ENCODE data around the gene NDUFAF8. TPM values are rescaled to one million over a fixed set of nuclear protein-coding genes. Genes with fewer than 3 reads are reported as not detected.

NDUFAF8 gene
- total RNA-seq, 1 donor from 2014 or later = 39.7 TPM

DNA sequence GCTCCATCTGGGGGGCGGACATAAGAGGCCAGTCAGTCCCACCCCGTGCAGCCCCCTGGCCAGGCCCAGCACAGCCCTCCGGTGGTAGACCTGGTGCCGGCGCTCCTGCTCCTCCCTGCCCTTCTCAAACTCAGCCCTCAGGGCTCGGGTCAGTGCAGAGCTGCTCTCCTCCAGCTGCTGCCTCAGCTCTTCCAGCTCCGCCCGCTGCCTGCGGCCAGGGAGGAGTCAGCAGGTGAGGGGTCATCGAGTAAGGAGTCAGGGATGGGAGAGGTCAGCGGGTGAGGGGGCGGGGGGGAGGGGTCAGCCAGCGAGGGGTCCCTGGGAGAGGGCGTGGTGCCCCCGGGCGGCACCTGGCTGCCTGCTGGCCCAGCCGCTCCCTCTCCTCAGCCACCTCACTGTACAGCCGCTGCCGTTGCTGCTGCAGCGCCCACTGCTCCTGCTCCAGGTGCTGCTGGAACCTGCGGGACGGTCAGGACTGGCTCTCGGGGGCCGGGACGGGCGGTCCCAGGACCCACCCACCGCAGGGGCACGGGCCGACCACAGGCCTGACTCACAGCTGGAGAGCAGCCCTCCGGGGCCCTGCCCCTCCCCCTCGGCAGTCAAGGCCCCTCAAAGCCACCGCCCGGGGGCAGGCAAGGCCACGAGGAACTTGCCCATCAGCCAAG, 46.6 kb upstream of the NDUFAF8 start:
- Mint-ChIP-seq H3K27me3 (ENCODE audit: low read depth) (no peaks in the 10 kb centered on the region), H3K27ac (ENCODE audit: unreplicated experiment) (no peak overlapping the region), H3K36me3 (ENCODE audit: low read depth) (peaks cover 2% of the 10 kb centered on the region), H3K9me3 (ENCODE audit: low read depth) (no peaks in the 10 kb centered on the region), H3K4me3 (ENCODE audit: unreplicated experiment) (no peak overlapping the region), H3K4me1 (ENCODE audit: low read depth) (no peaks in the 10 kb centered on the region)
- TF ChIP-seq, protein P1, sequence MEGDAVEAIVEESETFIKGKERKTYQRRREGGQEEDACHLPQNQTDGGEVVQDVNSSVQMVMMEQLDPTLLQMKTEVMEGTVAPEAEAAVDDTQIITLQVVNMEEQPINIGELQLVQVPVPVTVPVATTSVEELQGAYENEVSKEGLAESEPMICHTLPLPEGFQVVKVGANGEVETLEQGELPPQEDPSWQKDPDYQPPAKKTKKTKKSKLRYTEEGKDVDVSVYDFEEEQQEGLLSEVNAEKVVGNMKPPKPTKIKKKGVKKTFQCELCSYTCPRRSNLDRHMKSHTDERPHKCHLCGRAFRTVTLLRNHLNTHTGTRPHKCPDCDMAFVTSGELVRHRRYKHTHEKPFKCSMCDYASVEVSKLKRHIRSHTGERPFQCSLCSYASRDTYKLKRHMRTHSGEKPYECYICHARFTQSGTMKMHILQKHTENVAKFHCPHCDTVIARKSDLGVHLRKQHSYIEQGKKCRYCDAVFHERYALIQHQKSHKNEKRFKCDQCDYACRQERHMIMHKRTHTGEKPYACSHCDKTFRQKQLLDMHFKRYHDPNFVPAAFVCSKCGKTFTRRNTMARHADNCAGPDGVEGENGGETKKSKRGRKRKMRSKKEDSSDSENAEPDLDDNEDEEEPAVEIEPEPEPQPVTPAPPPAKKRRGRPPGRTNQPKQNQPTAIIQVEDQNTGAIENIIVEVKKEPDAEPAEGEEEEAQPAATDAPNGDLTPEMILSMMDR (IDR thresholded peaks at IDR 0.05) = no peak
- DNase-seq (ENCODE audit: low spot score) = peak; percentile 93

DNA sequence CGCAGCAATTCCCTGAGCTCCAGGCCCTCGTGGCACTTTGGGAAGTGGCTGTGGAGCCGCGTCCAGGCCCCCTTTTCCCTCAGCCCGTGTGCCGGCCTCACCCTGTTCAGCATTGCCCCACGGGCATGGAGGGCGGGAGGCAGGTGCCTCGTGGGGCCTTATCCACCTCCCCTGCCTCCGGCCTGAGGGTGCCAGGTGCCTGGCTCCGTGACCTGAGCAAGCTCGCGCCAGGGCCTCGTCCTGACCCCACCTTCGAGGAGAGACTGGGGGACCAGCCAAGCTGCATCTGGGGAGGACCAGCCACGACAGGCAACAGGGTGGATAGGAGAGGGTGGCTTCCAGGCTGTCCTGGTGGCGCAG, 46.1 kb upstream of the NDUFAF8 start:
- DNase-seq (ENCODE audit: low spot score) = no peak
- no peak overlapping the region for H3K4me3 Mint-ChIP-seq (ENCODE audit: unreplicated experiment)
- H3K4me1 Mint-ChIP-seq (ENCODE audit: low read depth) = no peaks in the 10 kb centered on the region
- TF ChIP-seq, protein P1 (IDR thresholded peaks at IDR 0.05) = no peak
- peaks cover 4% of the 10 kb centered on the region for H3K36me3 Mint-ChIP-seq (ENCODE audit: low read depth)
- H3K27ac Mint-ChIP-seq (ENCODE audit: unreplicated experiment) = no peak overlapping the region
- H3K27me3 Mint-ChIP-seq (ENCODE audit: low read depth) = no peaks in the 10 kb centered on the region
- H3K9me3 Mint-ChIP-seq (ENCODE audit: low read depth) = no peaks in the 10 kb centered on the region

DNA sequence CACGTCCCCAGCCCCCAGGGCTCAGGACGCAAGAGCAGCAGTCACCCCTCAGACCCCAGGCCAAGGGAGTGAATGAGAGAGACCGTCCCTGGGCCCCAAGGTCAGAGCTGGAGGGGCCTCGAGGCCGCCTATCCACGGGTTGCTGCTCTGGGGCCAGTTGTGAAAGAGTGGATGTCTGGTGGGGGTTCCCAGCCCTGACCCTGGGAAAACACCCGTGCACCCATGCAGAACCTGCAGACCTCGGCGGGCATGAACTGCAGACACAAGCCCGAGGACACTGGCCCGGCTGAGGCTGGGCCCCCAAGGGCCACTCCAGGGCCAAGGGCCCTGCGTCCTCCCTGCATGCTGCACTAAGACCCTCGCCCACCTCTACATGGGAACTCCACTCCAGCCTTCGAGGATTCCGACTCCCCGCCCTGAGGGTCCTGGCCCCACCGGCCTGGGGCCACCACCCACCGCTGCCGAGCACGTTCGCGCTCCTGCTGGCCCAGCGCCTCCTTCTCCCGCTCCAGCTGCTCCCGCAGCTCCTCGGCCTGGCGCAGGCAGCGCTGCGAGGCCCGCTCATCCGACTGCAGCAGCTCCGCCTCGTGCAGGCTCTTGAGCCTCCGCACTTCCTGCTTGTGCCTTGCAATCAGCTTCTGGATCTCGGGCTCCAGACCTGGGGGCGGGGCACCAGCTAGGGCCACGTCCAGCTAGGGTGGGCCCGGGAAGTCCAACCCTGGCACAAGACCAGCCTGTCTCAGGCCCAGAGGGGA, 45.5 kb upstream of the NDUFAF8 start:
- H3K27ac Mint-ChIP-seq (ENCODE audit: unreplicated experiment) = no peak overlapping the region
- H3K9me3 Mint-ChIP-seq (ENCODE audit: low read depth) = no peaks in the 10 kb centered on the region
- no peaks in the 10 kb centered on the region for H3K27me3 Mint-ChIP-seq (ENCODE audit: low read depth)
- TF ChIP-seq, protein P1 (IDR thresholded peaks at IDR 0.05) = no peak
- H3K36me3 Mint-ChIP-seq (ENCODE audit: low read depth) = peaks cover 4% of the 10 kb centered on the region
- no peak overlapping the region for H3K4me3 Mint-ChIP-seq (ENCODE audit: unreplicated experiment)
- H3K4me1 Mint-ChIP-seq (ENCODE audit: low read depth) = no peaks in the 10 kb centered on the region
- DNase-seq (ENCODE audit: low spot score) = peak; percentile 88

DNA sequence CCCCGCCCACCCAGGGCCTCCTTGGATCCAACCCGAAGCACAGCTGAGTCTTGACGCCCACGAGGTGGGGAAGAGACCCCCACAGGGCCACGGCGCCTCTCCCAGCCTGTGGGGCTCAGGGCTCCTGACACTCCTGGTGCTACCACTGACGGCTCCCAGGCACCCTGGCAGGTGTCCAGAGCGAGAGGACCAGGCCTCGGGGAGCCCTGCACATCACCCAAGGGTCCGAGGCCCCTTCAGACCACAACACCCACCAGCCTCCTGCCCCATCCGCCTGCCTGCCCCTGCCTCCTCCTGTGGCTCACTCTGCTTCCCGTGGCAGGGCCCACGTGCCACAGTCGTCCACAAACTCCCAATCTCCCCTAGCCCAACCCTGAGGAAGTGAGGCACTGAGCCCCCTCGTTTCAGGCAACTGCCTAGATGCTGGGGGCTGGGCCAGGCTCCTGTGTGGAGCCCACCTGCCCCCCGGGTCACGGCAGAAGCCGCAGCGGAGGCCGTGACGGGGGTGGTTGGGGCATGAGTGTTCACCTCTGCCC, 44.8 kb upstream of the NDUFAF8 start:
- no peak overlapping the region for H3K27ac Mint-ChIP-seq (ENCODE audit: unreplicated experiment)
- no peaks in the 10 kb centered on the region for H3K27me3 Mint-ChIP-seq (ENCODE audit: low read depth)
- H3K9me3 Mint-ChIP-seq (ENCODE audit: low read depth) = no peaks in the 10 kb centered on the region
- DNase-seq (ENCODE audit: low spot score) = peak; percentile 88
- peaks cover 2% of the 10 kb centered on the region for H3K36me3 Mint-ChIP-seq (ENCODE audit: low read depth)
- H3K4me3 Mint-ChIP-seq (ENCODE audit: unreplicated experiment) = no peak overlapping the region
- no peaks in the 10 kb centered on the region for H3K4me1 Mint-ChIP-seq (ENCODE audit: low read depth)
- TF ChIP-seq, protein P1 (IDR thresholded peaks at IDR 0.05) = no peak

DNA sequence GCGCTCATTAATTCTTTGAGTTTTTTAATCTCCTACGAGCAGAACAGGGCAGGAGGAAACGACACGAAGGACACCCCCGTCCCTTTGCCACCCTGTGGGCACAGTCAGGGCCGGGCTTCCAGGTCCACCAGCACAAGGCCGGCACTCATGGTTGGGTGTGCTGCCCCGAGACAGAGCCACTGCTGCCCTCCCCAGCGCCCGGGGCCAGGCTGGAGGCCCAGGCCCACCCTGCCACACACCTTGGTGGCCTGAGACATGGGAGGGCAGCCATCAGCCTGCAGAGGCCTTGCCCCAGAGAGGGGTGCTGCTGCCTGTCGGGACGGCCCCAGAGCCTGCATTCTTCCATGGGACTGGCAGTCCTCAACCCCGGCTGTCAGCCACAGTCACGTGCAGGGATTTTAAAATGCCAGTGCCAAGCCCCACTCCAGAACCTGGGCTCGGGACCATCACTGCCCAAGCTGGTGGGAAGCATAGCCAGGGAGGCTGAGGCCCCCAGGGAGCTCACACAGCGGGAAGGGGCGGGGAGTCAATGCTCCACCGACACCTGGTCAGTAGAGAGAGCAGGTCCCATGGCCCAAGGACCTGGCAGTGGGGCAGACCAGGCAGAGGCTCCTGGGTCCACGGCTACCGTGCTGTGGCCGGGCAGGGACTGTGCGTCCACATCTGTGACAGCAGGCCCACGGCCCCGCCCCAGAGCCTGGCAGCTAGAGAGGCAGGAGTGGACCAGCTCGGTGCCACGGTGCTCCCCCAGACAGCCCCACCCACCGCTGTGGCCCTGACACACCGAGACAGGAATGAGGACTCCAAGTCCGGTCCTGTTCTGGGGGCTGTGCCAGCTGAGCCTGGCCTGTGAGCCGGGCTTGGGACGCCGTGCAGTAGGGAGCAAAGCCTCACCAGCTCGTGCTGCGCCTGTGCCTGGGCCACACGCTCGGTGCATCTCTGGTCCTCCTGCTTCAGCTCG, 43.9 kb upstream of the NDUFAF8 start:
- Mint-ChIP-seq H3K36me3 (ENCODE audit: low read depth) (peaks cover 2% of the 10 kb centered on the region), H3K27ac (ENCODE audit: unreplicated experiment) (no peak overlapping the region), H3K27me3 (ENCODE audit: low read depth) (no peaks in the 10 kb centered on the region), H3K4me3 (ENCODE audit: unreplicated experiment) (no peak overlapping the region), H3K4me1 (ENCODE audit: low read depth) (no peaks in the 10 kb centered on the region), H3K9me3 (ENCODE audit: low read depth) (no peaks in the 10 kb centered on the region)
- TF ChIP-seq, protein P1 (IDR thresholded peaks at IDR 0.05) = no peak
- DNase-seq (ENCODE audit: low spot score) = peak; percentile 93

Measured in chondrocyte (in vitro differentiated cells).